ENCODE measurements around the gene NMT1.
"Not testable (repeated sequence)": the region's sequence is repeated elsewhere in the genome, so short reads cannot be mapped to it uniquely, and the experiment has no call there.

Gene NMT1

DNA sequence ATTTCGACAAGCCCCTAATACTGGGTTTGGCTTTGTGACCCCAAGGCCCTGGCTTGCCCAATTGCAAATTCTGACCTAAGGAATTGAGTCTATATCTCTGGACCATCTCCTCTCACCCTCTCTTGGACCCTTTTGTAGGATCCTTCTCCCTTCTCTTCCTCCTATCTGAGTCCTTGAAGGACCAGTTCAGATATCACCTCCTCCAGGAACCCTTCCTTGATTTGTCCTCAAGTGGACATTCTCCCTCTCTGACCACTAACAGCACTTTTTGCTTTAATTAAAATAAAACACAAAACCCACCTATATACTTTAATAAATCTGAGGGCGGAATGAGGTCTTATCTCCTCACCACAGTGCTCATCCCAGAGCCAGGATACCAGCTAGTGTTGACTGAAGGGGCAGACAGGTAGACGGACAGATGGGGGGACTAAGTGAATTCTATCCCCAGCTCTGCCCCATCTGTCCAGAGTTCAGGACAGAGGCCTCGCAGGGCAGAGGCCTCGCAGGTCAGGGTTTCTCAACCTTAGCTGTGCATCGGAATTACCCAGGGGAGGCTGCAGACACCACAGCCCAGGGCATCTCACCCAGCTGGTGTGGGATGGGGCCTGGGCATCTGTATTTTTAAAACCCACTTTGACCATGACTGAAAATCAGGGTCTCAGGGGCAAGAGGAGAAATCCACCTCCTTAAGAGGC, 62.1 kb downstream of the NMT1 start:
- DNase-seq = no peak

DNA sequence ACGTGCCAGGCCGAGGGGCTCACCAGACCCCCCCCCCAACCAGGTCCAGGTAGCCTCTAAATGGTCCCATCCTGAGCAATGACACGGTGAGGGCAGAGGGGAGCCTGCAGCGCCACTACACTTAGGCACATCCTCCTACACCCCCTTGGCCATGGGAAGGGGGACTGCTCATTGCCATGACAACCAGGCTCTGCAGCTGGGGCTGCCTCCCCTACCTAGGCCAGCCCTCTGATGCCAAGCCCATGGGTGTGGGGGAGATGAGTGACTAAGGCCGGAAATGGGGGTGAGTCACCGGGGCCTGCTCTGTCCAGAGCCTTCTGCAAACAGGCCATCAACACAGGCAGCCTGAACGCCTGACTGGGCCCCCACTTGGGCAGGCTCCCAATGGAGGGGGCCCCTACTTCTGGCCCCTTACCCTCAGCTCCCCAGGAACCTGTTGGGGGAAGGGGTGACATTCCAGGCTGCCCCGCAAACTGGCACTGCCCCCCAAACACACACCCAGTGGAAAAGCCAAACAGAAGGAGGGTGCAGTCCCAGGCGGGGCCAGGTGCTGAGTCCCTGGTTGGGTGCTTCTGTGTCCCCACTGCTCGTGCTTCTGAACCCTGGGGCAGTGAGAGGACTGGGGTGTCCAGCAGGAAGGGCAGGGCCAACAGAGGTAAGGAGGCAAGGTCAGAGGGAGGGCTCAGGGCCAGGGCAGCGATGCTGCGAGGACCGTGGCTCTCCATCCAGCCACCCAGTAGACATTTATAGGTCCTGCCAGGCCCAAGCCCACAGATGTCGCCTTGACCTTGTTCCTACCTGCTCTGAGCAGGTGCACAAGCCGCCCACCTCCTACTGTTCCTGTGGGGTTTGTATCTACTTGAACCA, 63.0 kb downstream of the NMT1 start:
- no peak for DNase-seq

DNA sequence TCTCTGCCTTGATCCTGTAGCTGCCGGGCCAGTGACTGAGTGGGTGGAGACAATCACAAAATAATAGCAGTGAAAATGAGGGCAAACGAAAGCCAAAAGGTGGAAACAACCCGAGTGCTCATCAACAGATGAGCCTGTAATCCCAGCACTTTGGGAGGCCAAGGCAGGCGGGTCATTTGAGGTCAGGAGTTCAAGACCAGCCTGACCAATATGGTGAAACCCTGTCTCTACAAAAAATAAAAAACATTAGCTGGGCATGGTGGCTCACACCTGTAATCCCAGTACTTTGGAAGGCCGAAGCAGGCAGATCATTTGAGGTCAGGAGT, 63.6 kb downstream of the NMT1 start:
- DNase-seq = not testable (repeated sequence)

DNA sequence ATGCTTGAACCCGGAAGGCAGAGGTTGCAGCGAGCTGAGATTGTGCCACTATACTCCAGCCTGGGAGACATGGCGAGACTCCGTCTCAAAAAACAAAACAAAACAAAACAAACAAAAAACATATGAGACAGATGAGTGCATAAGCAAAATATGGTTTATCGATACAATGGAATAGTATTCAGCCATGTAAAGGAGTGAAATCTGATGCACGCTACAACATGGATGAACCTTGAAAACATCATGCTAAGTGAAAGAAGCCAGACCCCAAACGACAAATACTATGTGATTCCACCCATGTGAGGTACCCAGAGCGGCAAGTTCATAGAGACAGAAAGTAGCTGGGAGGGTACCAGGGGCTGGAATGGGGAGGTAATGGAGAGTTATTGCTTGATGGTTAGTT, 64.4 kb downstream of the NMT1 start:
- DNase-seq = no peak

DNA sequence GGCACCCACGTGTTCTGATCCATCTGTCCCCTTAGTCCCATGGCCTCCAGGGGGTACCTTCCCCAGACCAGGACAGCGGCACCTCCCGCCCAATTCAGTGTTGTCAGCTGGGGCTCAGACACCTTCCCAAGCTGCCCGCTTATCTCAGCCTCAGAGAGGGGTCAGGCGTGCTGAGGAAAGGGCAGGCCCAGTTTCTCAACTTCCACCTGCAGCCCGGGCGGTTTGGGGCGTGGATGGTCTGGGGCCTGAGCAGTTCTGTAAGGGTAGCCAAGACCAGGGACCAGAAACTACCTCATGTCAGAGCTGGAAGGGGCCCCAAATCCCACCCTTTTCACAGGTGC, 66.1 kb downstream of the NMT1 start:
- no peak for DNase-seq

DNA sequence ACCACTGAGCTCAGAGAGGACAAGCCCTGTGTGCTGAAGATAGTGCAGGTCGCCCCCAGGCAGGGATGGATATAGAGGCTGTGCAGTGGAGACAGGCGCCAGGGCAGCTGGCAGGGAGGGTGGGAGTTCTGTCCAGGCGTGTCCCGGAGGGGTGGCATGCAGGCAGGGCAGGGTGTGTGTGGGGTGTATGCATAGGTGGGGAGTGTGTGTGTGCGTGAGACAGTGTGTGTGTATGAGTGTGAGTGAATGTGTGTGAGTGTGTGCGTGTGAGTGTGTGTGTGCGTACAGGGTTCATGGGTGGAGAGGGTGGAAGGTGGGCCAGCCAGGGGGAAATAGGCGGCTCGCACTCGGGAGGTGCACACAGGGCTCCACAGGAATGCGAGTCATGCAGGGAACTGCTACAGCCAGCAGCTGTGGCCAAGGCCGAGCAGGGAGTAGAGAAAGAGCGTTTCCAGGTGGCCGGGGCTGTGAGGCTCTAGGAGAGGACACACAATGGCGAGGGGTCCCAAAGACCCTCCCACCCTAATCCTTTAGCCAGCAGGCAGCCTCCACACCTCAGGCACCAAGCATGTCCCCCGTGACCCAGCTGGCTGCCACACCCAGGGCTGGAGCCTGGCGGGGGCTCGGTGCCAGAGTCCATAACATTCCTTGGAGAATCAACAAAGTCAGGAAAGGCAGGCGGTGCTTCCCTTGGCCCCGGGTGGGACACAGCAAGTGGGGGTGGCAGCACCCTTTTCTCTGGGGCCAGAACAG, 66.6 kb downstream of the NMT1 start:
- no peak for DNase-seq

DNA sequence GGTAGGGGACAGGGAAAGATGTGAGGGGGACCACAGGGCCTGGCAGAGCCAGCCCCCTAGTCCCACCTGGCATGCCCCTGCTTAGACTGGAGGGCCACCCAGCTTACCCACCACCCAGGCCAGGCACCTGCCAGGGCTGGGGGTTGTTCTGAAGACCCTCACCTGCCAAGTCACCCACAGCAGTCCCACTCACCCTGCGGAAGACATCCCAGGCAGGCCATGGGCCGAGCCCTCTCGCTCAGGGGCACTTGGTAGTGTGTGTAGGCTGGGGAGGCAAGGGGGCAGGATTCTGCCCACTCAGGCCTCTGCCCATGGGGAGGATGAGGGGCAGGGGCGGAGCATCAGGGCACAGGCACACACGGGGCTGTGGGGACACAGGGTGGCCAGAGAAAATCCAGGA, 67.2 kb downstream of the NMT1 start:
- no peak for DNase-seq

DNA sequence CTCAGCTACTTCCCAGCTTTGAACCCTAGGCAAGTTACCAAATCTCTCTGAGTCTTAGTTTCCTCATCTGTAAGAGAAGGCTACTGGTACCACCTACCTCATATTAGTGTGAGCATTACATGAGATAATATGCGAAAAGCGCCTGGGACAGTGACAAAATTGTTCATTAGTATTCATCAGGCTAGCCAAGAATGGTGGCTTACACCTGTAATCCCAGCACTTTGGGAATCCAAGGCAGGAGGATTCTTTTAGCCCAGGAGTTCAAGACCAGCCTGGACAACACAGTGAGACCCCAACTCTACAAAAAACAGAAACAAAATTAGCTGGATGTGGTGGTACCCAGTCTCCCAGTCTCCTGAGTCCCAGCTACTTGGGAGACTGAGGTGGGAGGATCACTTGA, 67.9 kb downstream of the NMT1 start:
- DNase-seq = no peak

DNA sequence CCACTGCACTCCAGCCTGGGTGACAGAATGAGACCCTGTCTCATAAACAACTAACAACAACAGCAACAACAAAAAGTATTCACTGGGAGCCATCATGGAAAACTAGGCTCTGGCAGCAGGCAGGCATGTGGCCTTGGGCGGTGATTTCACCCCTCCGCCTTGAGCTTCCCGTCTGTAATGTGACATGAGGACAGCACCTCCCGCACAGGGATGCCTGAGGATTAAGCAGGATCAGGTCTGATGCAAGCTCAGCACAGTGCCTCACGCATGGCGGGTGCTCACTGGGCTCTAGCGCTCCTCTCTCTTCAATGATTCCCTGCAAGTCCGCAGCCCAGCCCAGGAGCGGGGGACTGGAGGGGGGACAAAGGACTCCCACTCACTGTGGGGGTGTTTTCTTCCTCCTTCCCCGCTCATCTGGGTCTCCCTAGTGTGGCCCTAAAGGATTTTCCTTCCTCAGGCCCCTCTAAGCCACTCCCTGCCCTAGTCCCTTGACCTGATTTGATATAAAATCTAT, 68.4 kb downstream of the NMT1 start:
- no peak for DNase-seq

DNA sequence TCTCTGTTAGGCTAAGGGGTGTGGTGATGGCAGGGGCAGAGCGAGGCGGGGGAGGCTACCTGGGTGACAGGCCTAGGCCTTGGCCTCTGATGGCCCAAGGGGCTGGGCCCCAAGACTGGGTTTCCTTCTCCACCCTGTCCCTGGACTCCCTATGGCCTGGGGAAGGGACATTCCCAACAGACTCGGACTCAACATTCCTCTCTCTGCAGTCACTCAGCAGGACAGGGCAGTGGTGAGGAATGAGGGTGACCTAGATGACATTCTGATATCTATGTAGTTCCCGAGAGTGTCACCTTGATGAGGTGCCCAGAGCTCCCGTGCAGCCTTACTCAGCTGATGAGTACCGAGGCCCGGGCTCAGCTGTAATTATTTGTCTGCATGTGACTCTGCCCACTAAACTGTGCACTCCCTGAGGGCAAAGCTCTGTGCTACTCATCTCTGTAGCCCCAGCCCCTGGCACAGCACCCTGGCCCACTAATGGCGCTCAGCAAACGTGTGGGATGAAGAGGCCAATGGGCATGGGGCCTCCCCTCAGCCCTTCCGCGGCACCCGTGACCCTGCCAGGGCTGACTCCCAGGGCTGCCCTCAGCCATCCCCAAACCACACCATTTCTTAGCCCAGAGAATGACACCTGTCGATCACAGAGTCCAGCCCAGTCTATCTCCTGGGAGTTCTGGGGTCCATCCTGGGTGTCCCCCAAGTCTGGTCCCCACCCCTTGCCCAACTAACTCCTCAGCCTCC, 69.0 kb downstream of the NMT1 start:
- no peak for DNase-seq

DNA sequence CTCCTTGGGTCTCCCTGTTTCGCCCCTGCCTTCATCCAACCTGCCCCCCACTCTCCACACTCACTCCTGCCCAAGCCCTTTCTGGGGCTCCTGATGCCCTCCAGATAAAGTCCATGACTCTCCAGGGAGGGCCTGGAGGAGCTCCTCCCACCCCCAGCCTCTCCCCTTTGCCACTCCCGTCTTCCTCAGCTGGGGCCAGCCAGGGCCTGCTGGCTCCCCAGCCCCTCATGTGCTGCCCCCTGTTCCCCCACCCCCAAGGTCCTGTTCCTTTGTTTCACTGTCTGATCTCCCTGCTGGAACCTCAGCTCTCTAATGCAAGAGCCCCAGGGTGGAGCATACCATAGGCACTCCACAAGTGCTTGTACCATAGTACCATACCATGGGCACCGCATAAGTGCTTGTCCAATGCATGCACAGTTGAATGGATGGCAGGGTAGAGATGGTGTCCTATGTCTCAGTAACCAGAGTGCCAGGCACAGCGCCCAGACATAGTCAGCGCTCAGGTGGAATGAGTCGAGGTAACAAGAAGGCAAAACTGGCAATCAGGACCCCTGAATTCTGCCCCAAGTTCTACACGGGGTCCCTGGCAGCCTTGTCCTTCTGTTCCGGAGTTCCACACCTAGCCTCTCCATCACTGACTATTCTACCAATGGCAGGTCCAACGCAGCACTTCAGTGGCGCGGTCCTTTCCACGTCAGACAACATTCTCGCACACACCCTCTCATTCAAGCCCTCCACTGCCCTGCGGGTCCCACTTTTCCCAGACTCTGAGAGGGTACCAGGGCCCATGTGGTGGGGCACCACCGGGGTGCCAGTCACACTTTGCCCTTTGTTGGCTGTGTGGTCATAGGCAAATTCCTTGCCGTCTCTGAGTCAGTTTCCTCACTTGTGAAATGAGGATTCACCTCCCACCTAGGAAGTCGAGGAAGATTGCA, 69.8 kb downstream of the NMT1 start:
- DNase-seq = no peak

DNA sequence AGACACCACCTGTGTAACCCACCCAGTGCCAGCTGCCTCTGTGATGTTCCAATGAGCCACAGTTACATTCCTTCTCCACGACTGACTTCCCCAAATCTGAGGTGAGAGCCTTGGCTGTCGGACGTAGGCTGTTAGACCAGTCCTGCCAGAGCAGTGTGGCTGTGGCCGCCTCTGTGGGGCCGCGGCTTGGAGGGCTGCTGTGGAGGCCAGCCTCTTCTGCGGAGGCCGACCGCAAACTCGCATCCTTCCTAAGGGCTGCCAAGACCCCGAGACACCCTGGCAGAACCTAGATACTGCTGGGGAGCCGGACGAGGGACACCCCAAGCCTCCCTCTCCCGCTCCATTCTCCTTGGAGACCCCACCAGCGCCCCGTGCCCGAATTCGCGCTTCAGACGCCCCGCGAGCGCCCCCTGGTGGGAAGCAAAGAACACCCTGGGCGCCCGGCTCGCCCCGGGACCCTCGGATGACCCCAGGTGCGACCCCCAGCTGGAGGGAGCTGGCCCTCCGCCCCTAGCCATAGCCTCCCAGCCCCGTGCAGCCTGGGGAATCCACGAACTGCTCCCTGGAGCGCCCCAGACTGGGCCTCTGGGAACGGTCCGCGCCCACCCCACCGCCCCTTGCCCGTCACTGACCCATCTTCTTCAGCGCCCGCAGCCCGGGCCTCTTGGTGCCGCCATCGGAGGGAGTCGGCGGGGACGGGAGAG, 70.7 kb downstream of the NMT1 start:
- DNase-seq = peak; percentile 33 to 60

DNA sequence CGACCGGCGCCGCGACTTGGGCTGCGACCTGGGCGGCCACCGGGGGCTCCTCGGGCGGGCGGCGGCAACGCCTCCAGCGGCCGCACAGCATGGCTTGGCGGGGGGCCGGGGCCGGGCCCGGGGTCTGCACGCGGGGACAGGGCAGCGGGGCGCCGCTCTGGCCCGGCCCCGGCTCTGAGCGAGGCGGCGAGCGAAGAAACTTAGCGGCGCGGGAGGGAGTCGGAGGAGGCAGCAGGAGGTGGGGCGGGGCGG, 71.1 kb downstream of the NMT1 start, which contains the start of gene PLCD3:
Gene PLCD3, minus strand, starts transcription at position 196 of the 252 bp plus-strand sequence. Its CDS starts 105 bp downstream, at position 91.
- DNase-seq = peak in 1 of 2 experiments; percentile 67

DNA sequence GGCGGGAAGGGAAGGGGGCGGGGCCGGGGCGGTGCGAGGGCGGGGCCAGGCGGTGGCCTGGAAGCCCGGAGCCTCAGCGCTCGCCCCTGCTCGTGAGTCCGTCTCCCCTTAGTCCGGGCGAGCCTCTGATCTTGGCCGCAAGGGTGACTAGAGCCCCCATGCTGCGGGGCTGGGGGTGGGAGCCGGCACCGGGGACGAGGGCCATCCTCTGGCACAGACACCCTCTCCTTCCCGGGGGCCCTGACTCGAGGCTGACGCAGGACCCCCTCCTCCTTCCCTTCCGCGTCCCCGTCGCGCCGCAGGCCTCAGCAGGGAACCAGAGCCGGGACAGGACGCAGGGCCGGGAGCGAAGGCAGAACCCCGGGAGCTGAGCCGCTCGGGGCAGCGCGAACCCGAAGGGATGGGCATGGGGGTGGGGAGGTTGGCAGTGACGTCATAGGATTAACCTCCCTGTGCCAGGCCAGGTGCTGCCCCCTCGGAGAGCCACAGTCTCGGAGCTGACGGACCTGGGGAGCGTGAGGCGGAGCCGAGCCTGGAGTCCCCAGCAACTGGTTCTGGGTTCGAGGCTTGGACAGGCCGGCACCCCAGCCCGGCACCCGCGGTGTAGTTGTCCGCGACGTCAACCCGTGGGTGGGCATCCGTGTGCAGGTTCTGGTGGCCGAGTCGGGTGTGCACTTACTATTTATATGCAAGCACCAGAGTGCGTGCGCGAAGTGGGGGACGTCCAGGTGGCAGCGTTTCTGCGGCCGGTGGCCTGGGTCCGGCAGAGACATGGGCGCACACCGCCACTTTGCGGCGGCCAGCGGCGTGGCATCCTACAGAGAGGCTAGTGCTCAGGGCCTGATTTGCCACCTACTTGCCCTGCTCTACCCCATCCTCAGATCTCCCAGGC, 71.7 kb downstream of the NMT1 start:
- peak; percentile 62 to 69 for DNase-seq

DNA sequence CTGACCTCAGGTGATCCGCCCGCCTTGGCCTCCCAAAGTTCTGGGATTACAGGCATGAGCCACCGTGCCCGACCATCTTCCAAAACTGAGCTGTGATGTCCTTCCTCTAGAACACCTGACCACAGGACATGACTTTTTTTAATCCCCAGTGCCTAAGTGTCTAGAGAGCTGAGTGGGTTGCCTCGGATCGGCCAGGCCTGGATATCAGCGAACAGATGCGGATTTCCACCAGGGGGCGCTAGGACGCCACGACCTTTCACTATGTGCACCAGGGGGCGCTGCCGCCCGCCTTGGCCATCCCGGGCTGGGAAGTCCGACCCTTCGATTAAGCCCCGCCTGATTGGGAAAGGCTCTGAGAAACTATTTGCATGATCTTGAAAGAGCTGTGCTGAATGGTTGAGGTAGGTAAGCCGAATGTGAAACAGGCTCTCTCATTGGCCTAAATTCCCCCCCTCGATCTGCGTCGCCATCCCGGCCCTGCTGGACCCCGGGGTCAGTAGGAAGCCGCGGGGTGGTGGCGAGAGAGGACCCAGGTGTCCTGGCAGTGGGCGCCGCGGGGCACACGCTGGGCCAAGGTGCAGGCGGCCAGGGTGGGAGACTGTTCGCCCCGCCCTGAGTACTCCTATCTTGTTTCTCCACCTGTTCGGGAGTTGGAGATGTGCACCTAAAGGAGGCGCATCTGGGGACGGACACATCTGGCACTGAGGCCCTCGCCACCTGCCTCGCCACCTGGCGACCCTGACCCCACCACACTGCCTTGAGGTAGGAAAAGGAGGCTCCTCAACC, 74.3 kb downstream of the NMT1 start, which contains the start of gene ACBD4:
Gene ACBD4, plus strand, starts transcription at position 496 of the 786 bp plus-strand sequence. CDS start 458 bp downstream, outside the sequence.
- peak; percentile 93 to 96 for DNase-seq

DNA sequence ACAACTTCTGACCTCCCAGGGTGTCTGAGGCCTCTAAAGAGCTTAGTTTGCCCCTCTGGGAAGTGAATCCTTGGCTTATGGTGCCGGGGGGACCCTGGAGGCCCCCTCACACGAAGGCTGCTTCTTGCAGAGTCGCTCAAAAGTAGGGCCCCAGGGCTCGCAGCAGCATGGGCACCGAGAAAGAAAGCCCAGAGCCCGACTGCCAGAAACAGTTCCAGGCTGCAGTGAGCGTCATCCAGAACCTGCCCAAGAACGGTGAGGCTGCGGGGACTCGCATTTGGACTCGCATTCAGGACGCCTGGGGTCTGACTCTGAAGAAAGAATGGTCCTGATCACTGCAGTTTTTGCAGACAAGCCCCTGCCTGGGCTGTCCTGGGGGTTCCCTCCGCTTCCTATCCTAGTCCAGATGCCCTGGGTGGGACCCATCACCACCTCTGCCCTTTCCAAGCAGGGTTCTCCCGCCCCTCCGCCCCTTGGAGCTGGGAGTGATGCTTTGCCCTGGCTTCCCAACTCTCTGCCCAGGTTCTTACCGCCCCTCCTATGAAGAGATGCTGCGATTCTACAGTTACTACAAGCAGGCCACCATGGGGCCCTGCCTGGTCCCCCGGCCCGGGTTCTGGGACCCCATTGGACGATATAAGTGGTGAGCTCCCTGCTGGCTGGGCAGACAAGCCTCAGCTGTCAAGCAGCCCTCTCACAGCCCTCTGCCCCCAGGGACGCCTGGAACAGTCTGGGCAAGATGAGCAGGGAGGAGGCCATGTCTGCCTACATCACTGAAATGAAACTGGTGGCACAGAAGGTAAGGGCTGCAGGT, 75.1 kb downstream of the NMT1 start:
- no peak for DNase-seq

DNA sequence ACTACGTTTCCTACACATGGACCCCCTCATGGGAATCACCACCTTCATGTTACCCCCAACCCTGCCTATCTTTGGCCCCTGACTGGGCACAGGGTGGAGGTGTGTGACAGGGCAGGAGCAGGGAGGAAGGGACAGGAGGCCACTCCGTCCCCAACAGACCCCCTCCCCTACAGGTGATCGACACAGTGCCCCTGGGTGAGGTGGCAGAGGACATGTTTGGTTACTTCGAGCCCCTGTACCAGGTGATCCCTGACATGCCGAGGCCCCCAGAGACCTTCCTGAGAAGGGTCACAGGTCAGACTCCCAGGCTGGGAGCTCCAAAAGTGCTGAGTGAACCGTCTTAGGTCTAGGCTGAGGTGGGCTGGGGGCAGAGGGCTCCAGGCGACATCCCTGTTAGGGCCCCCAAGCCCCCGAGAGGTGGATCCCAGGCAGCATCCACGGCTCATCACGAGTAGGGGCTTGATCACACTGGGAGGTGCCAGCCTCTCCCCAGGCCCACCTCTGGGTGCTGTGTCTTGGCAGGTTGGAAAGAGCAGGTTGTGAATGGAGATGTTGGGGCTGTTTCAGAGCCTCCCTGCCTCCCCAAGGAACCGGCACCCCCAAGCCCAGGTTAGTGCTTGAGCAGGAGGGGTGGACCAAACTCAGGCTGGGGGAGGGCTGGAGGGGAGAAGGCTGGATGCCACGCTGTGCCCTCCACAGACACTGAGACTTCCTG, 75.9 kb downstream of the NMT1 start:
- DNase-seq = no peak
